Loucy (cell line): ENCODE data around the gene FRZB.

ENCODE experiments used
- CTCF ChIP-seq: fragments of 200-600 bp; sonication (generic); conservative IDR thresholded peaks from 2 replicates; pipeline ENCODE4 v1.5.1; 2014; ENCODE audit warnings: mild to moderate bottlenecking, antibody characterized with exemption, low read length
- EZH2phosphoT487 ChIP-seq: fragments of 200-600 bp; IDR thresholded peaks from 2 replicates; pipeline ENCODE4 v1.6.1; 2018; ENCODE audit warnings: antibody characterized with exemption, mild to moderate bottlenecking, moderate library complexity, borderline replicate concordance

DNA sequence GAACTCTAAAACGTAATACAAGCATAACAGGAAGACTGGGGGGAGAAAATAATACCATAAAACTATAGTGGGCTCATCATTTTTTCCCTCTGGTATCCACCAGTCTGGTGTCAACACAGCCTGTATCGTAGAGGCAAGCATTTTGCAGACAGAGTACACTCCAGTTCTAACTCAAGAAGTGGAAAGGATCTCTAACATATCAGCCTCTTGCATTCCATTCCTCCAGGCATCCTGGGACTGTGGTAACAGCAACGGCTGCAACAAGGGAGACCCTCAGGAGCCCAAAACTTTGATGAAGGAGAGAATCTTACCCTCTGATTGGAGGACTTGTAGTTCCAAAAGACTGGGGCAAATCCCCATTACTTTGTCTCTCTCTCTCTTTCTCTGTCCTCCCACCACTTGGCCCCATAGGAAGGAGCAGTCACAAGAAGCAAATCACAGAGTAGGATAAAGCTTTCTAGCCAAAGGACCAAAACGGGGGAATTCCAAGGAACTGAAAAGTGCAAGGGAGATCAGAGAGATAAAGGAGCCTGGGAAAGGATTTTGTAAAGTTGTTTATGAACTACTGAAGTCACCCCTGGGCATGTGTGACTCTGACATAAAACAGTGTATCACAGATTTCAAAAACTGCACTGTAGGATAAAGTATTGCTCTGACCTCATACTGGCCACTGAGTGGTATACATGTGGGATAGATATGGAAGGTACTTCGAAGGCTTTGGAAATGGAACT, 11.9 kb downstream of the FRZB start:
- TF ChIP-seq CTCF (no peak), EZH2phosphoT487 (no peak)
